BE2C (cell line): Measurements from ENCODE around the gene LMO2.

Experiments
- DNase-seq: peaks from one replicate; pipeline ENCODE4 v3.0.0-alpha.2; 2020
- H3K27me3 ChIP-seq: fragments of 250-450 bp; sonication (Bioruptor Pico); 2 replicates; pipeline ENCODE4 v1.5.1; 2020; ENCODE audit warnings: mild to moderate bottlenecking
- H3K36me3 ChIP-seq: fragments of 250-450 bp; sonication (Bioruptor Pico); 2 replicates; pipeline ENCODE4 v1.5.1; 2020; ENCODE audit warnings: mild to moderate bottlenecking
- H3K4me1 ChIP-seq: fragments of 250-450 bp; sonication (Bioruptor Pico); 2 replicates; pipeline ENCODE4 v1.5.1; 2020
- H3K4me3 ChIP-seq: 2 replicates; pipeline ENCODE4 v1.5.1; 2011; ENCODE audit warnings: low read depth, low read length
- H3K9me3 ChIP-seq: fragments of 250-450 bp; sonication (Bioruptor Pico); 2 replicates; pipeline ENCODE4 v1.5.1; 2020
- CTCF ChIP-seq: IDR thresholded peaks from 2 replicates; pipeline ENCODE4 v1.5.1; 2012; ENCODE audit warnings: mild to moderate bottlenecking, low read depth, low read length

The LMO2 gene

DNA sequence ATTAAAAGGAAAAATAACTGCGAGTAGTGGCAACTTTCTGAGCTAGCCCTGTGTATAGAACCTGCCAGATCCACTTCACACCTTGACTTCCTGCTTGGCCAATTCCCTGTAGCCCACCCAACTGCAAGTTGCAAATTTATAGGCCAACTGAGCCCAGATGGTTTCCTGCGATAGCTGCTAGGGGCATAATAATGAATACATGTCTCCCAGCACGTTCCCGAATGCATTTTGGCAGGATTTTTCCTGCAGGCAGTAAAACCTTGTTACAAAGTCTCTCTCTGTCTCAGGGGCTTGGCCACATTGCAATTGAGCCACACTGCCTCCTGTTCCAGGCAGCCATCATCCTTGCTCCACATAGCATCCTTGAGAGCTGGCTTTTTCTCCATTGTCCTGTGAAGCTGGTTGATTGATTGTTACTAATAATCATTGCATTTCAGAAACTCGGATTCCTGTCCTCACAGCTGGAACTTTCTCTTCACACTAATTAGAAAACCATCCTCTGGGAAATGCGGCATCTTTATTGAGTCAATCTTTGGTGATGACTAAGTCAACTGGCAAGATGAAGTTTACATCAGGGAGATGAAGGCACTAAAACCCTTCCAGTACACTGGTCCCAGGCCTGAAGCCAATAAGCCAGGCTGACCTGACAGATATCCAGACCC, 18.6 kb upstream of the LMO2 start:
- DNase-seq = no peak
- H3K27me3 ChIP-seq = no peaks in the 10 kb centered on the region
- H3K4me1 ChIP-seq = no peaks in the 10 kb centered on the region; the same call in none of the 2 replicates
- H3K36me3 ChIP-seq = no peaks in the 10 kb centered on the region
- no peak for TF ChIP-seq CTCF
- no peak overlapping the region for H3K4me3 ChIP-seq
- H3K9me3 ChIP-seq = no peaks in the 10 kb centered on the region

GRCh38 chr11:33909552-33909951, 17.7 kb upstream of the LMO2 start:
- H3K36me3 ChIP-seq = no peaks in the 10 kb centered on the region
- H3K9me3 ChIP-seq = no peaks in the 10 kb centered on the region
- no peaks in the 10 kb centered on the region for H3K27me3 ChIP-seq
- DNase-seq = no peak
- no peaks in the 10 kb centered on the region; the same call in none of the 2 replicates for H3K4me1 ChIP-seq
- H3K4me3 ChIP-seq = no peak overlapping the region
- no peak for TF ChIP-seq CTCF

DNA sequence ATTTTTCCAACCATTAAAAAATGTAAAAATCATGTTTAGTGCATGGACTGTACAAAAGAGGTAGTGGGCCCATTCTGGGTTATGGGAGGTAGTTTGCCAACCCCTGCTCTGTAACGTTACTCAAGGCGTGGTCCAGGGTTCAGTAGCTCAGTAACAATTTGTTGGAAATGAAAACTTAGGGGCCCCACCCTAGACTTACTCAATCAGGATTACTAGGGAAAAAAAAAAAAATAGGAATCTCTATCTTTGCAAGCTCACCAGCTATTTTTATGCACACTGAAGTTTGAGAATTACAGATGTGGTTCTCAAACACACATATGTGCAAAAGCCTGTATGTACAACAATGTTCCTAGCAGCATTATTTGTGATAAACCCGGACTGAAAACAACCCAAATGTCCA, 17.3 kb upstream of the LMO2 start:
- no peaks in the 10 kb centered on the region; the same call in none of the 2 replicates for H3K4me1 ChIP-seq
- H3K4me3 ChIP-seq = no peak overlapping the region
- TF ChIP-seq CTCF = no peak
- DNase-seq = no peak
- no peaks in the 10 kb centered on the region for H3K36me3 ChIP-seq
- no peaks in the 10 kb centered on the region for H3K27me3 ChIP-seq
- H3K9me3 ChIP-seq = no peaks in the 10 kb centered on the region

DNA sequence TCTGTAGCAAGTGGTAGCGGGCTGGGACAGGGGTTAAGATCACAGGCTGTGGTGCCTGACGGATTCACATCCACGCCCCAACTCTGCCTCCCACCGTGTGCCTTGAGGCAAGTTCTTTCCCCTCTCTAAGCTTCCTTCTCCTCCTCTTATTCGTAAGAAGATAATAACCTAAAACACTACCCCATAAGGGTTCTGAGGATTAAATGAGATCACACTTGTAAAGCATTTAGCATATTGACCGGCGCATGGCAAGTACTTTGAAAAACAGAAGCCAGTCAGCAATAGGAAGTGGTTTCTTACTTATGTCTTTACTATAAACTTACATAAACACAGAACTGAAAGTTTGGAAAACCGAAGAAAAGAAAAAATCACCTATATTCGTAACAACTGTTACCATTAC, 15.5 kb upstream of the LMO2 start:
- Histone ChIP-seq H3K27me3 (no peaks in the 10 kb centered on the region), H3K4me3 (no peak overlapping the region), H3K9me3 (no peaks in the 10 kb centered on the region), H3K4me1 (no peaks in the 10 kb centered on the region; the same call in none of the 2 replicates), H3K36me3 (no peaks in the 10 kb centered on the region)
- no peak for DNase-seq
- no peak for TF ChIP-seq CTCF

DNA sequence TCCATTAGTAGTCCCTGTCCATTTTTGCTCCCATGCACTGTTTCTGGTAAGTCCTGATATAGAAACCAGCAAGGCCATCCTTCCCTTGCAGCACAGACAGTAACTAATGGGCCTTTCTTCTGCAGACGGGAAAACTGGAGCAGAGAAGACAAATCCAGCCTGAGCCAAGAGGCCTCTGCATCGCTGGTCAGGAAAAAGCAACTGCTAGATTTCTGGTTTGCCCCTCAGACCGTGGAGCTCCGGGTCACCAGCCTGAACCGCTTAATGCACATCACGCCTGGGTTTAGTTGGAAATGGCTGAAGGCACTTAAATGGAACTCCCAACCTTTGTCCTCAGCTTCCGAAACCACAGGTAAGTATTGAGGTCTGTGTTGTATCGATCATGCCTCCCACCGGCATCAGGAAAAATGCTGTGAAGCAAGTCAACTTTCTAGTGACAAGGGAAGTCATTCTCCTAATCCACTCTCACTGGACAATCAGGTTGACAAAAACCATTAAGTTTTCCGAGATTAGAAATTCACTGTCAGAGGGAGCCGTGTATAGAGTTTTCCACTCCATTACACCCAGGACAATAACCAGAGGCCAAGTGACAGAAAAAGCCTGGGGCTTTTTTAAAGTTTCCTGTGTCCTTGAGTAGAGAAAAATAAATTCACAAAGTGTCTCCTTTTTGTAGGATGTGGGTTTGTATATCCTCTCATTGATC, 14.8 kb upstream of the LMO2 start:
- Histone ChIP-seq H3K4me1 (no peaks in the 10 kb centered on the region; the same call in none of the 2 replicates), H3K36me3 (no peaks in the 10 kb centered on the region), H3K9me3 (no peaks in the 10 kb centered on the region), H3K4me3 (no peak overlapping the region), H3K27me3 (no peaks in the 10 kb centered on the region)
- TF ChIP-seq CTCF = no peak
- no peak for DNase-seq

DNA sequence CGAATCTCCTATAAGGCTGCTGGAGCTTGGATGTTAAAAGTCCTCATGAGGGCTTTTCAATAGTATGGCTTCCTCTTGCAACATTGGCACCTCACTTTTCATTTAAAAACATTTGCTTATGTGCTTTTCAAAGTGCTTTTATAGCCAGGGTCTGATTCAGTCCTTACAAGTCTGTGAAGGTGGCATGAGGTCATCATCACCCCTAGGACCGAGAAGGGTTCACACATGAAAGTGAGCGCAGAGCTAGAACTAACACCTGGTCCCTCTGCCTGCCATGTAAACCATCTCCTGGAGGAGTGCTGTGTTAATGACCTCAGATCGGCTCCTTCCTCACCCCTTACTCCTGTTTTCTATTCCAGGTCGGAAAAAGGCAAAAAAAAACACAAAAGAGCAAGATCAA, 12.2 kb upstream of the LMO2 start:
- no peaks in the 10 kb centered on the region; the same call in none of the 2 replicates for H3K4me1 ChIP-seq
- H3K9me3 ChIP-seq = no peaks in the 10 kb centered on the region
- H3K4me3 ChIP-seq = no peak overlapping the region
- no peak for TF ChIP-seq CTCF
- DNase-seq = no peak
- H3K36me3 ChIP-seq = no peaks in the 10 kb centered on the region
- no peaks in the 10 kb centered on the region for H3K27me3 ChIP-seq
